HEK293 (cell line): ENCODE measurements around the gene CDADC1.

Experiments used
- CTCF ChIA-PET: fragments of 350-600 bp; formaldehyde crosslinking; extraction: SDS; loops from one replicate; lab custom pipeline; 2021; ENCODE audit warnings: antibody characterized with exemption; lab: Yijun Ruan, JAX
- POLR2A ChIA-PET: fragments of 300-600 bp; formaldehyde crosslinking; extraction: SDS; loops from one replicate; lab custom pipeline; 2020; ENCODE audit warnings: antibody characterized with exemption, inconsistent platforms; lab: Yijun Ruan, JAX
- H3K27ac ChIP-seq: fragments of 200-500 bp; sonication (Bioruptor generic); 2 replicates; pipeline ENCODE4 v1.5.1; 2014; ENCODE audit warnings: low read depth, low read length, control low read depth, inconsistent platforms; ENCODE audit errors: extremely low read depth
- H3K36me3 ChIP-seq, 2 experiments: fragments of 200-500 bp in 1 of 2; sonication (Bioruptor generic) in 1 of 2; 1 replicate in 1 of 2; 2 replicates in 1 of 2; pipeline ENCODE4 v1.5.1; 2014 to 2017; ENCODE audit warnings: inconsistent platforms in 2 of 2, low read length in 2 of 2; ENCODE audit not compliant: control insufficient read depth in 2 of 2, insufficient read depth in 1 of 2
- H3K4me1 ChIP-seq: fragments of 200-500 bp; sonication (Bioruptor generic); 2 replicates; pipeline ENCODE4 v1.5.1; 2014; ENCODE audit warnings: mild to moderate bottlenecking, low read length, inconsistent platforms; ENCODE audit not compliant: control insufficient read depth, insufficient read depth
- H3K4me3 ChIP-seq: 2 replicates; pipeline ENCODE4 v1.5.1; 2011; ENCODE audit warnings: low read depth, mild to moderate bottlenecking, control low read depth, low read length, moderate library complexity
- H3K9me3 ChIP-seq: fragments of 200-500 bp; sonication (Bioruptor generic); 2 replicates; pipeline ENCODE4 v1.5.1; 2014; ENCODE audit warnings: low read depth, low read length, inconsistent platforms; ENCODE audit not compliant: control insufficient read depth, insufficient read depth
- ATF2 ChIP-seq: fragments of 450-650 bp; formaldehyde crosslinking; IDR thresholded peaks from 2 replicates; pipeline ENCODE4 v1.5.1; 2016; ENCODE audit warnings: missing biosample characterization, missing genetic modification characterization, low read depth
- BCL6B ChIP-seq: fragments of 450-650 bp; formaldehyde crosslinking; IDR thresholded peaks from 2 replicates; pipeline ENCODE4 v1.5.1; 2017; ENCODE audit warnings: missing biosample characterization, missing genetic modification characterization
- INSM2 ChIP-seq: fragments of 450-650 bp; formaldehyde crosslinking; IDR thresholded peaks from 2 replicates; pipeline ENCODE4 v1.5.1; 2016; ENCODE audit warnings: missing biosample characterization, missing genetic modification characterization
- KLF7 ChIP-seq: fragments of 450-650 bp; formaldehyde crosslinking; IDR thresholded peaks from 2 replicates; pipeline ENCODE4 v1.5.1; 2016; ENCODE audit warnings: missing biosample characterization, missing genetic modification characterization, borderline replicate concordance
- PRDM2 ChIP-seq: fragments of 450-650 bp; formaldehyde crosslinking; IDR thresholded peaks from 2 replicates; pipeline ENCODE4 v1.5.1; 2016; ENCODE audit warnings: missing biosample characterization, missing genetic modification characterization, borderline replicate concordance
- PRDM4 ChIP-seq: fragments of 450-650 bp; formaldehyde crosslinking; IDR thresholded peaks from 2 replicates; pipeline ENCODE4 v1.5.1; 2017; ENCODE audit warnings: missing biosample characterization, missing genetic modification characterization
- SP7 ChIP-seq: fragments of 450-650 bp; formaldehyde crosslinking; IDR thresholded peaks from 2 replicates; pipeline ENCODE4 v1.5.1; 2016; ENCODE audit warnings: missing biosample characterization, missing genetic modification characterization
- ZFP69B ChIP-seq: fragments of 450-650 bp; formaldehyde crosslinking; IDR thresholded peaks from 2 replicates; pipeline ENCODE4 v1.5.1; 2016; ENCODE audit warnings: missing biosample characterization, missing genetic modification characterization
- ZNF132 ChIP-seq: fragments of 450-650 bp; formaldehyde crosslinking; IDR thresholded peaks from 2 replicates; pipeline ENCODE4 v1.5.1; 2017; ENCODE audit warnings: missing biosample characterization, missing genetic modification characterization, borderline replicate concordance
- ZNF169 ChIP-seq: fragments of 450-650 bp; formaldehyde crosslinking; IDR thresholded peaks from 2 replicates; pipeline ENCODE4 v1.5.1; 2016; ENCODE audit warnings: missing biosample characterization, missing genetic modification characterization
- ZNF18 ChIP-seq: fragments of 450-650 bp; formaldehyde crosslinking; IDR thresholded peaks from 2 replicates; pipeline ENCODE4 v1.5.1; 2016; ENCODE audit warnings: missing biosample characterization, missing genetic modification characterization
- ZNF2 ChIP-seq: fragments of 450-650 bp; formaldehyde crosslinking; IDR thresholded peaks from 2 replicates; pipeline ENCODE4 v1.5.1; 2016; ENCODE audit warnings: missing biosample characterization, missing genetic modification characterization
- ZNF221 ChIP-seq: fragments of 450-650 bp; formaldehyde crosslinking; IDR thresholded peaks from 2 replicates; pipeline ENCODE4 v1.5.1; 2017; ENCODE audit warnings: missing biosample characterization, missing genetic modification characterization, borderline replicate concordance
- ZNF398 ChIP-seq: fragments of 450-650 bp; formaldehyde crosslinking; IDR thresholded peaks from 2 replicates; pipeline ENCODE4 v1.5.1; 2017; ENCODE audit warnings: missing biosample characterization, missing genetic modification characterization
- ZNF501 ChIP-seq: fragments of 450-650 bp; formaldehyde crosslinking; IDR thresholded peaks from 2 replicates; pipeline ENCODE4 v1.5.1; 2016; ENCODE audit warnings: missing biosample characterization, missing genetic modification characterization
- ZNF658 ChIP-seq: fragments of 450-650 bp; formaldehyde crosslinking; IDR thresholded peaks from 2 replicates; pipeline ENCODE4; 2016; ENCODE audit warnings: missing biosample characterization, missing genetic modification characterization
- ZNF677 ChIP-seq: fragments of 450-650 bp; IDR thresholded peaks from 2 replicates; pipeline ENCODE4 v1.5.0; 2018; ENCODE audit warnings: missing biosample characterization, mild to moderate bottlenecking, missing genetic modification characterization, moderate library complexity
- ZNF837 ChIP-seq: fragments of 450-650 bp; formaldehyde crosslinking; IDR thresholded peaks from 2 replicates; pipeline ENCODE4 v1.5.1; 2016; ENCODE audit warnings: missing biosample characterization, missing genetic modification characterization

CDADC1 gene

GRCh38 chr13:49319951-49320350, 72.2 kb downstream of the CDADC1 start (continued):
- TF ChIP-seq ZNF398 (tag by site-specific recombination): no peak
- TF ChIP-seq ZNF501 (tag by site-specific recombination): no peak
- no peak for TF ChIP-seq ATF2 (tag by site-specific recombination)
- no peak for TF ChIP-seq ZNF132 (tag by site-specific recombination)
- TF ChIP-seq ZNF837 (tag by site-specific recombination): no peak
- TF ChIP-seq ZNF2 (tag by site-specific recombination): no peak
- no peak for TF ChIP-seq INSM2
- no peak for TF ChIP-seq ZNF677 (tag by site-specific recombination)
- no peak for TF ChIP-seq SP7 (tag by site-specific recombination)
- TF ChIP-seq KLF7 (tag by site-specific recombination): no peak

- H3K9me3 ChIP-seq: no peaks in the 10 kb centered on the region
- ChIA-PET CTCF (no interaction called here), POLR2A (no interaction called here)
- H3K36me3 ChIP-seq: no peaks in the 10 kb centered on the region
- H3K4me1 ChIP-seq: no peaks in the 10 kb centered on the region
- H3K27ac ChIP-seq: no peak overlapping the region
- no peak overlapping the region for H3K4me3 ChIP-seq
- no peak for TF ChIP-seq PRDM2 (tag by site-specific recombination)
- no peak for TF ChIP-seq ZNF221 (tag by site-specific recombination)
- TF ChIP-seq PRDM4 (tag by site-specific recombination): no peak
- no peak for TF ChIP-seq SP7 (tag by site-specific recombination)
- no peak for TF ChIP-seq ZNF658 (tag by site-specific recombination)
- no peak for TF ChIP-seq ZNF169 (tag by site-specific recombination)
- no peak for TF ChIP-seq ZNF18 (tag by site-specific recombination)
- TF ChIP-seq INSM2: no peak
- TF ChIP-seq BCL6B (tag by site-specific recombination): no peak
- no peak for TF ChIP-seq ZFP69B (tag by site-specific recombination)
Observed at GRCh38 chr13:49320975-49321374, 73.2 kb downstream of the CDADC1 start.
